SKM-1 treated with dmso at 0.1 percent for 144 hours (cell line): Measurements from ENCODE around the gene NT5C1A.

Experiments used
- DNase-seq: peaks from one replicate; lab custom pipeline; 2025; ENCODE audit not compliant: unreplicated experiment; lab: John Stamatoyannopoulos, UW

The NT5C1A gene

DNA sequence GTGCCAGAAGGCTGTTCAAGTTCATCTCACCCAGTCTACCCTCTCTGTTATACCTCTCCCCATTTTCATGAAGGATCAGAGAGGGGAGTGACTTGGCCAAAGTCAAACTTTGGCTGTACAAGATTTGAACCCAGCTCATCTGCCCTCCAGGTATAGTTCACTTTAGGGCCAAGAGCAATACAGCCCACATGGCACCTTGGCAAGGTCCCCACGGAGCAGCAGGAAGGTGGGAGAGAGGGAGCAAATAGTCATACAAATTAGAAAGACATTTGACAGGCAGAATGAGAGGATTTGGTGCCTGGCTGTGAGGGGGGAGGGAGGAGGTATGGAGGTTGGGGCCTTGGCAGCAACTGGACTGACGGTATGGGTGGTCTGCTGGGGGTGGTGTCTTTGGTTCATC is 18.3 kb upstream of the NT5C1A start:
- DNase-seq, result no peak

DNA sequence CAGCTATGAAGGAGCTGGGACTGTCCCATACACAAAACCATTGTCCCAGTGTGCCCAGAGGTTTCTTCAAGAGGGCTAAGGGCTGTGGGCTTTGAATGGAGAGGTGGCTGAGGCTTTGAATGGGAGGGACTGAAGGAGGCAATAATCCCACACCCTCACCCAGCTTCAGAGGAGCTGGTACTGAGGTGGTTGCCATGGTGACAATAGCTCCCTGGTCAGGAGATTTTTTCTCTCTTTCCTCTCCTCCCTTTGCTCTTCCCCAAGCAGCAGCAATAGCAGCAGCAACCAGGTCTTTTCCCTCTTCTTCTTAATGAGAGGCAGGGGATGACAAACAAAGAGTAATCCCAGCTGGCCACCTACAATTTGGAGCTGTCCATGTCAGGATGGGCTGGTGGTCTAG is 17.7 kb upstream of the NT5C1A start:
- DNase-seq, result no peak

DNA sequence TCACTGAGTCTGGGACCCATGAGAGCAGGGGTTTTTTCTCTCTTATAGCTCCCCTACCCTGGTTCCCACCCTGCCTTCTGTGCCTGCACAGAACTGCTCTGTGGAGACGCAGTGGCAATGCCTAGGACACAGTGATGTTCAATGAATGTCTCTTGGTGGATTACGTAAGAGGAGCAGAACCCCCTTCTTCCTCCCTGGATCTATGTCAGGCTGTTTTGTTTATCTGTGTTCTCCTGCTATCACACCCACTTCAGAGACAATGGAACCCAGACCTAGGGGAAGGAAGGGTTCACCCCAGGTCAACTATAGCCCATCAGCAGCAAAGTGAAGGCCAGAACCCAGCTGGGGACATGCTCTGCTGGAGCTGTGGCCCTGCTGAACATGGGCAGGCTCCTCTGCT is 17.3 kb upstream of the NT5C1A start:
- DNase-seq, result no peak

DNA sequence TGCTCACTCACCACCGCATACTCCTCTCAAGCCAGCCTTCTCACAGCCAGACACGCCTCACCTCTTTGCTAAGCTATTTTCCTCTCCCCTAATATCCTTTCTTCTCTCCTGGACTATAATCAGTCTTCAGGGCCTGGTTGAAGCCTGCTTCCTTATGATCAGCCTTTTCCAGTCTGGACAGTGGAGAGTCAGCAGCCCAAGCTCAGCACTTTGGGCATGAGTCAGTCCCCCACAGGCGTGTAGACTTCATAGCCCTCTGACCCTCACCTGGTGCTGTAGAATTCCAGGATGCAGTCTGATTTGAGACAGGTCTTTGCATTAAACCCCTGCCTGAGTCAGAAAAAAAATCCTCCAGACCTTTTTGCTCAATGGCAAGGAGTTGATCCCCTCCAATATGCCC is 16.8 kb upstream of the NT5C1A start:
- DNase-seq, result no peak

DNA sequence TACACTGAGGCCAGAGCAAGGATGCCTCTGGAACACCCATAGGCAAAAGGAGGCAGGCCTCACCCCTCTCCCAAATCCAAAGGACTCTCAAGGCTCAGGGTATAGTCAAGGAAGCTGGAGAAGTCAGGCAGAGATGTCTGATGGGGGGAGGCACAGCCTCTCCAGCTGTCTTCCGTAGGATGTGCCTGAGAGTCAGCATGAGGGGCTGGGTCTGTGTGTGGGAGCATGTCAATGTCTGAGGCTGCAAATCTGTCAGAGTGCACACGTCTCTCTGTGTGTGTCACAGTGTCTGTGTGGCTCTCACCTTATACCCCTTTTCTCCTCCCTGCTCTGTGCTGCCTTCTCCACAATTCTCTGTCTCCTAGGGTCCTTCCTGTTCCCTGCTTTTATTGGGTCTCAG is 15.3 kb upstream of the NT5C1A start:
- no peak for DNase-seq

DNA sequence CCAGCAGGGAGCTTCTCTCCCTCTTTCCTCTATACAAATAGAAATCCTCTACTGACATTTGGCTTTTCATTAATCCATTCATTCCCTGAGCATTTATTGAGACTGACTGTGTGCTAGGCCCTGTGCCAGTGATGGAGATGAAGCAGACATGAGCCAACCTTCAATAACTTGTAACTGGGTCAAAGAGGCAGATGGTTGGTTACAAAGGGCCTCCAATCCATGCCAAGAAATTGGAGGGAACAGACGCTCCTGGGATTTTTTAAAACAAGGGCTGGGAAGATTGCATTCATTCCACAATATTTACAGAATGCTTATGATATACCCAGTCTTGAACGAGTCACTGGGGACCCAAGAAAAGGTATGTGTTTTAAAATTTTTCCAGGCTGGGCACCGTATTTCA is 13.2 kb upstream of the NT5C1A start:
- no peak for DNase-seq

DNA sequence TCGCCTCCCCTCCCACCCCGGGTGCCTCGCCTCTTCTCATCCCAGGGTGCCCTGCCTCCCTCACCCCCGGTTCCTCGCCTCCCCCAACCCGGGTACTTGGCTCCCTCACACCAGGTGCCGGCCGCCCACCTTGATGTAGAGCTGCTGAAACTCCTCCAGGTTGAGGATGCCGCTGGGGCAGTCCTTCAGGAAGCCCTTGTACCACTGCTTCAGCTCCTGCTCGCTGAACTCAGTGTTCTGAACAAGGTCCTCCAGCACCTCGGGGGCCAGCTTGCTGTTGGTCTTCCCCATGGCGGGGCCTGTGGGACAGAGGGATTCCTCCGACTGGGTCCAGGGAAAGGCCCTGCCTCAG is 12.4 kb upstream of the NT5C1A start:
- DNase-seq, result no peak

DNA sequence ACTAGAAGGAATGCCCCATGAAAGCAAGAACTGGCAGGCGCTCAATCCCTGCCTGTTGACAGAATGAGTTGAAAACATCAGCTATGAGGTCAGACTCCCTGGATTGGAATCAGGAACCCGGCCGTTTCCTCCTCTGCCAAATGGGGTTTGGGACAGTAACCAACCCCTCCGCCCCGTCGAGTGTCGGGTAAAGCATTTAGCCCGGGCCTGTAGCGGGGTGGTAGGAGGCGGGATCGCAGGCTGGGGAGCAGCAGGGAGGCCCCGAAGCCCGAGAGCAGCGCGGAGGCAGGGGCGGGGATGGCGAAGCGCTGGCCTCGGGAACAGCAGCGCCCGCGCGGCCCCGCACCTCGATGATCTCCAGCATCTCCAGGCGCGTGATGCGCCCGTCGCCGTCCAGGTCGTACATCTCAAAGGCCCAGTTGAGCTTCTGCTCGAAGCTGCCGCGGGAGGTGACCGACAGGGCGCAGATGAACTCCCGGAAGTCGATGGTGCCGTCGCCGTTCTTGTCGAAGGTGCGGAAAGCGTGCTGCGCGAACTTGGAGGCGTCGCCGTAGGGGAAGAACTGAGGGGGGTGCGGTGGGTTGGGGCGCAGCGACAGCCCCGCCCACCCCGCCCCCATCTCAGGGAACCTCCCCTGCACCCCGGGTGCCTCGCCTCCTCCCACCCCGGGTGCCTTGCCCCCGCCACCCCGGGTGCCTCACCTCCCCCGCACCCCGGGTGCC is 11.8 kb upstream of the NT5C1A start:
- no peak for DNase-seq

DNA sequence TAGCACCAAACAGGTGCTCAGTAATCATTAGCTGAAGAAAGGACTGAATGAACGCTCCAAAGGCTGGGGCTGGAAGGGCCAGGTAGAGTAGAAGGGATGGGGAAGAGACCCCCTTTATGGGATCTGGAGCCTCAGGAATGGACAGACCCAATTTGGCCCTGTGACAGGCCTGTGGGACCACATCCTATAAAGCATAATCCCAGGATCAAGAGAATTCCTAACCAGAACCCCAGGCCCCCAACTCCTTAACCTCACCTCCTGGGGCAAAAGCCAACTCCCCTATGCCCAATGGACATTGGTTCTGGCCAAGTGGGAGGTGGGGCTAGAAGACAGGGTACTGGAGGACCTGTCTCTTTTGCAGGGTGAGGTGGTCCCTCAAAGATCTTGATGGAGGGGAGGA is 10.1 kb upstream of the NT5C1A start:
- no peak for DNase-seq

DNA sequence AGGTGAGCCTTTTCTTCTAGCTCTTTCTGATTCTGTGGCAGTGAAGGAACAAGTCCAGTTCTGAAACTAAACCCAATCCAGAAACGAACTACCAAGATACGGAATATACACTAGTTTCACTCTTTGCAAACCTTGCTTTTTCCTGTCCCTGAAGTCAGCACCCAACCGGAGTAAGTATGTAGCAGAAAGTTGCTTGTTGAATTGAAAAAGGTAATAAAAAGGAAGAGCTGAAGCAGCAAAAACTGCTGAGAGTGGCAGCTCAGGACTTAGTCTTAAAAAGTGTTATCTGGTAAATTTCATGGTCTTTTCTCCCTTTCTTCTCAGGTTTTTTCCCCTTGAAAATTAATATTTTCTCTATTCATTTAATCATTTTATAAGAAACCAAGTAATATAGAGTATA is 9.4 kb upstream of the NT5C1A start:
- no peak for DNase-seq

DNA sequence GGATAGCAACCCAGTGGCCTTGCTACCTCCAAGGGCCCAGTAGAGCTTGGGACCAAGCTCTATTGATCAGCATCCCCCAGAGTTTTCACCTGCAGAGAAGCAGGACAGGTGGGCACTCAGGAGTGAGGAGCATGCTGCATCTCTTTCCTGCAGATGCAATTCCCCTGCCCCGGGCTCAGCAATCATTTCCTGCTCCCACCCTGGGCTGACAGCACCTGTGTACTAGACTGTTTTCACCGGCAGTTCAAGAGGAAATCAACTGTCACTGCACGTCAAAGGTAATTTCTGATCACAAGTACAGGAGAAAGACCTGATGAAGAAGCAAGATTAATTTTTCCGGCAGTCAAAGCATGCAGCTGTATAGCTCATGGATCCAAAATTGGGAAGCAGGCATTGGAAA is 8.8 kb upstream of the NT5C1A start:
- DNase-seq, result no peak

DNA sequence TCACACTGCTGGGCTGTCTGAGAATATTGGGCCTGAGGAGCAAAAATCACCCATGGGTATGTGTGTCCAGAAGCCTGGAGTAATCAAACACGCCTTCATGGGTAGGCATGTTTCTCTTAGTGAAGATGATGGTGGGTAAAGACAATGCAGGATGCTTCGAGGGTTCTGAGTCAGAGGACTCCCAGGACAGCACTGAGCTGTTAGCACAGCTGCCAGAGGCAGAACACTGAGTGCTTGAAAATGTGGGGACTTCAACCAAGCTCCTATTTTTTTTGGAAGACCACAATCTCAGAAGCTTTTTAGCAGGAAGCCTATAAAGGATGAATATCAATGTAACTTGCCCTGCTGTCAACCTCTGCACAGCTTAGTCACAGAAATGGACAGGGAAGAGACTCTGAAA is 7.9 kb upstream of the NT5C1A start:
- DNase-seq, result no peak

DNA sequence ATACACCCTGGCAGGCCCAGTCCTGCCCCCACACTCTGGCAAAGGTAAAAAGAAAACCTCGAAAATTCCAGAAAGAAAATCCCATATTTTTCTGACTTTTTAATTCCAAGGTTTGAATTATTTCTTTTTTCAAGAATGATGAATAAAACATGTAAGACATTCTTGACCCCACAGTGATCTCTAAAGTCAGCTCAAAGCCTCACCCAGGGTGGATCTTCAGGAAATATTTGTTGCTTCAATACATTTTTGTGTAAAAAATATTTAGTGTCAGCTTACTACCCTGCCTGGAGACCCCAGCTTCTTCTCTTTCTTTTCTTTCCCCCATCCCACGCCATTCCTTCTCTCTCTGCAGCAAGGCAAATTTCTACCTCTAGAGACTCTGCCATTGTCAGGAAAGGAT is 7.0 kb upstream of the NT5C1A start:
- no peak for DNase-seq

DNA sequence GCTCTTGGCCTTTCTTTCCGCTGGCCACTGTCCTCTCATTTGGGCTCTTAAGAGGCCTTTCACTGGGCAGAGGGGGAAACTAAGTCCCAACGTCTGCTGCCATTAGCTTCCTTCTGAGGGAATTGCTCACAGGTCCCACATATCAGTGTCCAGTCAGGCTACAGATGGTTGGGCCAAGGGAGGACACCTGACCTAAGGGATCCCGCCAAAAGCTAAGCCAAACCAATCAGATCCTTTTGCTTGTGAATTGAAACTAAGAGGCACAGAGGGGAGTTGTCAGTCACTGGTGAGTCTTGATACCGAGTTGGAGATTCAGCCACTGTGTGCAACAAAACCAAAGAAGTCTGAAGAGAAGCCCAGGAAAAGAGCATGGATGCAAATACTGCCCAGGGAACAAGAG is 5.7 kb upstream of the NT5C1A start:
- no peak for DNase-seq

DNA sequence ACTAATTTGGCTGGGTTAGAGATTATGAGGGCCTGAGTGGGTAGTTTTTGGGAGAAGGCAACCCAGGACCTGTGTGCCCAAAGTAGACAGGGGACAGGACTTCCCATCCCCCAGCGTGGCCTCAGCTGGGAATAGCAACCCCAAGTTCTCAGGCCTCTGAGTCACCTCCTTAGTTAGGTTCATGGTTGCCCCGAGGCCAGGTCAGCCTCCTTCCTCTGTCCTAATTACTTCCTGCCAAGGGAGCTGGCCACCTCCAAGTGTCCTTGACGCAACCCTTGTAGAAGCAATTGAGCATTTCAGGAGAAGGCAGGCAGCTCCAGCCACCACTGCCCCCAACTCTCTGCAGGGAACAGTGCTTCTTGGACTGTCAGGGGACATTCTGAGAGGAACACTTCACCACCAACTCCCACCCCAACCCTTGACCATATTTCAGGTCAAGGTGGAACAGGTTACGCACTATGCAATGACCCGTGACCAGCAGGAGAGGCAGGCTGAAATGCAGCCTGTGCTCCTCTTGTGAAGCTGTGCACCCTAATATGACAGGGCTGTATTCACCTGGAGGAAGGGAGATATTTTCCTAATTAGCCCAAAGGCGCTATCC is 5.1 kb upstream of the NT5C1A start:
- no peak for DNase-seq

DNA sequence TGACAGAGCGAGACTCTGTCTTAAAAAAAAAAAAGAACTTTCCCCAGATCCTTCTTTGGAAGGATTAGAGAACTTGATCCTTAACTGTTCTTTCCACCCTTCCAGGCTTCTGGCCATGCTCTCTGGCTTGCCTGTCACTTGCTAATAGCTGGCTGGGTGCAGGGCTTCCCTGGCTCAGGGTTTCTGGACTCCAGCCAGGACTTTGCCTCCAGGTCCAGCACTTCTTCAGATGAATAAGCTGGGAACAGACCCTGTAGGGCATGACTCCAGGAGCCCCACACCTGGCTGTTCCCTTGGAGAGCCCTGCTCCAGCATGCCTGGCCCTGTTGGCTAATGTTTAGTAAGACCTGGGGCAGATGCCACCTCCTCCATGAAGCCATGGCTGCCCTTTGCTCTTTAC is 3.3 kb upstream of the NT5C1A start:
- DNase-seq, result no peak

DNA sequence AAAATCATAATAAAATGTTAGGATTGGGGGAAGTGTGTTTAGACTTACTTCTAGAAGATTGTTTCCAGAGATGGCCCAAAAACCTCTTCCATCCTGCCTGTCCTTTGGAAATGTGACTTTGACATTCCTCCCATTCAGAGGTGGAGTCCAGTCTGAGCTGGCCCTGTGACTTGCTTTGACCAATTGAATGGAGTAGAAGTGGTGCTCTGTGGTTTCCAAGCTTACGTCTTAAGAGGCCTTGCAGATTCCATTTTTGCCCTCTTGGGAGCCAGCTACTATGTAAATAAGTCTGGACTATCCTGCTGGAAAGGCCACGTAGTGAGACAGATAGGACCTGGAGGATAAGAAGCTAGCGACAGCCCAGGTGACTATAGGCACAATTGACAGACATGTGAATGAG is 1.3 kb upstream of the NT5C1A start:
- no peak for DNase-seq

DNA sequence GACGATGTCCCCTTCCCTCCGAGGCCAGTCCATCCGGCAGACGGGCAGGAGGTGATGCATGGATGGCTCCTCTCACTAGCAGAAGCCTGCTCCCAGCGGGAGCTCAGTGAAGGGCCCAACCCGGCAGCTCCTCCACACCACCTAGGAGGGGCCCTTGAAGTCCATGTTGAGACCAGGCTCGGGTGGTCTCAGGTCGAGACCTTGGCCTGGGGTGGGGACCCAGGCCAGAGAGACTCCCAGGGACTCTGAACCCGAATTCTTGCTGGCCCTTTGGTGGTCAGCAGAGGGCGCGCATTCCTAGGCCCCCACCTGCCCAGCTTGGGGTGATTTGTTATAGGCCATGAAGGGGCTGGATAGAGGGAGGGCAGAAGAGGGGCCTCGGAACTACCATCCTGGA is 642 bp upstream of the NT5C1A start:
- DNase-seq, result no peak

DNA sequence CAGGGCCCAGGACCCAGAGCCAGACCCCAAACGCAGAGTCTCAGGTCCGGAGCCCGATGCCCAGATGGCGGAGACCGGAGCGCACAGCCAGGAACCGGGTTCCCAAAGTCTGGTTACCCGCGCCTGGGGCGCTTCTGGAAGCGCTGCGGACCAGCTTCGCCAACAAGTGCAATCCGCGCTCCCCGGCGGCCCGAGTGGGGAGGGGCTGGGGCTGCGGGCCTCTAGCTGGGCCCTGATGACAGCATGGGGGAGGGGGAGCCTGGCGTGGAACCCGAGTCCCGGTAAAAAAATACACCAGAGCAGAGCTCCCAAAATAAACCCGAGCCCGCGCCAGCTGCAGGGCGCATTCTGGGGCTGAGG is 494 bp downstream of the NT5C1A start:
- no peak for DNase-seq

DNA sequence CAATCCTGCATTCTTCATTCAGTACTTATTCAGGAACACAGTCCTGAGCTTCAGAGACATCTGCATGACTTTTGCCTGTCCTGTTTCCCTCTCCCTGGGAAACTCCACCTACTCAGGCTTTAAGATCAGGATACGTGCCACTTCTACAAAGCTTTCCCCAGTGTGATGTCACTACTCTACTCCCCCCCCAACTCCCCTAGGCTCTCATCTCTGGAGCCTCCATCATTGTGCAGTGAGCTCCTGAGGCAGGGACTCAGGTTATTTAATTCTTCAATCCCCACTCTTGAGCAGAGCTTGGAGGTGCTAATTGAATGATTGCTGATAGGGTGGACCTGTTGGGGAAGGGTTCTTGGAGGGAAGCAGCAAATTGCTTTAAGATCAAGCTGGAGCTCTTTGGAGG is 1.2 kb downstream of the NT5C1A start:
- no peak for DNase-seq

DNA sequence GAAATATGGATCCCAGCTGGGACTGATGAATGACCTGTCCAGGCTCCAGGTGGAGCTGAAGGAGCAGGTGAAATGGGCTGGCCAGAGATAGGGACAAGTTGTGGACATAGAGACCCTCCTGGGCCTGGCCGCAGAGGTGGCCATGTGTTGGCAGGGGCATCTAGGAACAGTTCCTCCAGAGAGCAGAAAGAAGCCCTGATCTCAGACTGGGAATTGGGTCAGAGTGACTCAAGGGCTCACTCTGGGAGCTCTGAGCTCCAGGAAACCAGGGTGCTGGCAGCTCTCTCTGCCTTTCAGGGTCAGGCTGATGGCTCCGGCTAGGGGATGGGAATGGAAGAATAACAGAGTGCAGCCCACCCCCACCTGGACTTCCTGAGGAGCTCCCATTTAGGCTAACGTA is 3.0 kb downstream of the NT5C1A start:
- no peak for DNase-seq

DNA sequence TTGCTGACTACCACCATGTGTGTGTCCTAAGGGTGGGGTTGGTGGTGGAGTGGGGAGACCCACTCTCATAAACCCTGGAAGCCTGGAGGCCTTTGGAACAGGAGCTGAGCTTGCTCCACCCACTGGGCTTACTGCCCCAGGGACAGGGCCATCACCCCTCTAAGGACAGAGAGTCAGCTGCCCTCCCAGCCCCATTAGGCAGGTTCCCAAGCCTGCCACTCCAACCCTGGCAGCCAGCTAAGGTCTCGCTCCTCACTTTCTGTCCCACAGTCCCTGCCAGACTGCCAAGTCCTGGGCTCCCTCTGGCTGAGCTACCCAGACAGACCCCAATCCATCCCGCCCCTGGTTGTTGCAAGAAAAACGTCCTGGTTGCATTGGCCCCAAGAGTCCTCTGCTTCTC is 3.8 kb downstream of the NT5C1A start:
- no peak for DNase-seq

DNA sequence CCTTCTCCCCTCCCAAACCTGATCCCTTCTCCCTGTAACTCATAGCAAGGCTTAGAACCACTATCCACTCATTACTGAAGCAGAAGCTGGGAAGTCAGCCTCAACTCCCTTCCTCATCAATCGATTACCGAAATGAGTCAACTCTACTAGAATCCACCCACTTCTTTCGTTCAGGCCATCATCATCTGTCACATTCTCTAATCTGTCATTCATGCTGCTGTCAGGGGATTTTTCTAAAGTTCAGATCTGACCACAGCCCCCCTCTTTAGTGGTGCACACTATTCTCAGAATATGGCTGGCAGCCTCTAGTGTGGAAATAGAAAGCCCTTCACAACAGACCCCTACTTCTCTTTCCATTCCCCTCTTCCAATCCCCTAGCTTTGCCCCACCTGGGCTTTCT is 5.1 kb downstream of the NT5C1A start:
- DNase-seq, result no peak
